HFF-Myc (cell line): ENCODE results near the gene PARD3B.

ENCODE experiments used
- DNase-seq: peaks from one replicate; pipeline ENCODE4 v3.0.0-alpha.2; 2011; ENCODE audit warnings: low read depth; ENCODE audit errors: extremely low read depth
- H3K4me3 ChIP-seq: replicated peaks from 2 replicates; pipeline ENCODE4 v1.5.1; 2011; ENCODE audit warnings: low read depth, mild to moderate bottlenecking, control low read depth, low read length
- TF ChIP-seq, protein P1 (sequence below): IDR thresholded peaks from 2 replicates; pipeline ENCODE4 v1.5.1; 2012; ENCODE audit warnings: mild to moderate bottlenecking, low read depth, low read length, control low read depth; ENCODE audit errors: missing control alignments

The PARD3B gene, protein sequence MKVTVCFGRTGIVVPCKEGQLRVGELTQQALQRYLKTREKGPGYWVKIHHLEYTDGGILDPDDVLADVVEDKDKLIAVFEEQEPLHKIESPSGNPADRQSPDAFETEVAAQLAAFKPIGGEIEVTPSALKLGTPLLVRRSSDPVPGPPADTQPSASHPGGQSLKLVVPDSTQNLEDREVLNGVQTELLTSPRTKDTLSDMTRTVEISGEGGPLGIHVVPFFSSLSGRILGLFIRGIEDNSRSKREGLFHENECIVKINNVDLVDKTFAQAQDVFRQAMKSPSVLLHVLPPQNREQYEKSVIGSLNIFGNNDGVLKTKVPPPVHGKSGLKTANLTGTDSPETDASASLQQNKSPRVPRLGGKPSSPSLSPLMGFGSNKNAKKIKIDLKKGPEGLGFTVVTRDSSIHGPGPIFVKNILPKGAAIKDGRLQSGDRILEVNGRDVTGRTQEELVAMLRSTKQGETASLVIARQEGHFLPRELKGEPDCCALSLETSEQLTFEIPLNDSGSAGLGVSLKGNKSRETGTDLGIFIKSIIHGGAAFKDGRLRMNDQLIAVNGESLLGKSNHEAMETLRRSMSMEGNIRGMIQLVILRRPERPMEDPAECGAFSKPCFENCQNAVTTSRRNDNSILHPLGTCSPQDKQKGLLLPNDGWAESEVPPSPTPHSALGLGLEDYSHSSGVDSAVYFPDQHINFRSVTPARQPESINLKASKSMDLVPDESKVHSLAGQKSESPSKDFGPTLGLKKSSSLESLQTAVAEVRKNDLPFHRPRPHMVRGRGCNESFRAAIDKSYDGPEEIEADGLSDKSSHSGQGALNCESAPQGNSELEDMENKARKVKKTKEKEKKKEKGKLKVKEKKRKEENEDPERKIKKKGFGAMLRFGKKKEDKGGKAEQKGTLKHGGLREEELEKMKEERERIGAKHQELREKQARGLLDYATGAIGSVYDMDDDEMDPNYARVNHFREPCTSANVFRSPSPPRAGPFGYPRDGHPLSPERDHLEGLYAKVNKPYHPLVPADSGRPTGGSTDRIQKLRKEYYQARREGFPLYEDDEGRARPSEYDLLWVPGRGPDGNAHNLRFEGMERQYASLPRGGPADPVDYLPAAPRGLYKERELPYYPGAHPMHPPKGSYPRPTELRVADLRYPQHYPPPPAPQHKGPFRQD (N-terminal part only)

DNA sequence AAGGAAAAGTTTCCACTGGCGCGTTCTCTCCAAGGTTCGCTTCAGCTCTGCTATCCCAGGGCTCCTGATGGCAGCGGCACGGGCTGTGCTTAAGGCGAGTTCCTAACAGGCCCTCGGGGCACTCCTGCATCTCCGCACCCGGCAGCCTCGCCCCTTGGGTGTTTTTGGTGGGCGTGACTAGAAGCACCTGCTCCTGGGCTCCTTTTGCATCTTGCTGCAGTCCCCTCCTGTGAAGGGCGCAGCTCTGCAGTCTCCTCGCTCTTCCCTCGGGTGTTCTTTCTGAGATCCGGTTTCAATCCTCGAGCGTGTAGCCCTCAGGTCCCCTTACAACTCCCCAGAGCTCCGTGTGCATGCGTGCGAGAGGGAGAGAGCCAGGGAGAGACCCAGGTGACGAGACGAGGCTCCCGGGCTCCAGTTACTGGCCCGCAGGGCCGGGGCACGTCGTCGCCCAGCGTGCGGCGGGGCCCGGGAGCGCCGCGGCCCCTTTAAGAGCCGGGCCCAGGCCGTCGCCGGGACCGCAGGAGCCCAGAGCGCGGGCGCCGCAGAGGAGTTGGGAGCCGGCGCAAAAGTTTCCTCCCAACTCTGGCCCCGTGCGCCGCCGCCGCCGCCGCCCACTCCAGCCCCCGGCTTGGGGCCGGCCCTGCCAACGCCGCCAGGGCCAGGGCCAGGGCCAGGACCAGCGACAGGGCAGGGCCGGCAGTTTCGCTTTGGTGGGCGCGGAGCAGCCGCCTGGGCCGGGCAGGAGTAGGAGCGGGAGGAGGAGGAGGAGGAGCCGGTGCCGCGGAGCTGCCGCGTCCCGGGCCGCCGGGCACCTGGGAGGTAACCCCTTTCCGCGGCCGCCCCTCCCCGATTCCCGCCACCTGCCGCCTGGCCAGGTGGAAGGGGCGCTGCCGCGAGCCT, at the start of gene PARD3B:
Gene PARD3B, plus strand, starts transcription at position 515 of the 900 bp plus-strand sequence. CDS start 525 bp downstream, outside the sequence.
- H3K4me3 ChIP-seq: peak within 1 kb of the TSS; percentile 69
- no peak for DNase-seq
- TF ChIP-seq, protein P1, sequence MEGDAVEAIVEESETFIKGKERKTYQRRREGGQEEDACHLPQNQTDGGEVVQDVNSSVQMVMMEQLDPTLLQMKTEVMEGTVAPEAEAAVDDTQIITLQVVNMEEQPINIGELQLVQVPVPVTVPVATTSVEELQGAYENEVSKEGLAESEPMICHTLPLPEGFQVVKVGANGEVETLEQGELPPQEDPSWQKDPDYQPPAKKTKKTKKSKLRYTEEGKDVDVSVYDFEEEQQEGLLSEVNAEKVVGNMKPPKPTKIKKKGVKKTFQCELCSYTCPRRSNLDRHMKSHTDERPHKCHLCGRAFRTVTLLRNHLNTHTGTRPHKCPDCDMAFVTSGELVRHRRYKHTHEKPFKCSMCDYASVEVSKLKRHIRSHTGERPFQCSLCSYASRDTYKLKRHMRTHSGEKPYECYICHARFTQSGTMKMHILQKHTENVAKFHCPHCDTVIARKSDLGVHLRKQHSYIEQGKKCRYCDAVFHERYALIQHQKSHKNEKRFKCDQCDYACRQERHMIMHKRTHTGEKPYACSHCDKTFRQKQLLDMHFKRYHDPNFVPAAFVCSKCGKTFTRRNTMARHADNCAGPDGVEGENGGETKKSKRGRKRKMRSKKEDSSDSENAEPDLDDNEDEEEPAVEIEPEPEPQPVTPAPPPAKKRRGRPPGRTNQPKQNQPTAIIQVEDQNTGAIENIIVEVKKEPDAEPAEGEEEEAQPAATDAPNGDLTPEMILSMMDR: no peak

DNA sequence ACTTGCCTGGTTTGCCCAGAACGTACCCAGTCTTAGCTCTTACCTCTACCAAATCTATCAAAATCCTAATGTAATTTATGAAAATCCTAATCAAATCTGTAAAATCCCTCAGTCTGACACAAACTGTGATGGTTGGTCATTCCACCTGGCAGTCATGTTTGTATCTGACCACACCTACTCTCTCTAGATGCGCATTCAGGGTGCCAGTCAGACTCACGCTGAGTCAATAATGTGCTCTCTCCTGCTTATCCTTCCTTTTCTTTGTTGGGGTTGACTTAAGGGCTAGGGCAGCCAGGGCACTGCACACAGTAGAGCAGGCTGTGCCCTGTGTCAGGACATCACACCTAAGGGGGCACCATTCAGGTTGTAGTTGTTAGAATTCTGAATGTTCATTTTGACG, 48.5 kb upstream of the PARD3B start:
- no peak for DNase-seq
- TF ChIP-seq, protein P1: no peak
- H3K4me3 ChIP-seq: no peak overlapping the region

DNA sequence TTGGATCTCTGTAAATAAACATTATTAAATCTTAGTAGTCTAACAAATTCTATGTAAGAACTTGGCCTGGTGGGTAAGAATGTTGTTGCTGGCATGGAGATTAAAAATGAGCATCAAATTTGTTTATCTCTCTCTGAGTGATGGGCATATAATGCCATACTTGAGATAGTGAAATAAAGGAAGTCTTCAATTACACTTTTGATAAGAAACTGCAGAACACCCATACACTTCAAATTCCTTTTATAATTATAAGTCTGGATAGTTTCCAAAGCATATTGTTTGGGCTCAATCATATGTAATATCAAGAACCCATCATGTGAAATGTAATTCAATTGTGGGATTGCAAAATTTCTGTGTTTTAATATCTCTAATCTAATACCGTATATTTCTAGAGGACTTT, 47.4 kb upstream of the PARD3B start:
- DNase-seq: no peak
- TF ChIP-seq, protein P1: no peak
- H3K4me3 ChIP-seq: no peak overlapping the region

DNA sequence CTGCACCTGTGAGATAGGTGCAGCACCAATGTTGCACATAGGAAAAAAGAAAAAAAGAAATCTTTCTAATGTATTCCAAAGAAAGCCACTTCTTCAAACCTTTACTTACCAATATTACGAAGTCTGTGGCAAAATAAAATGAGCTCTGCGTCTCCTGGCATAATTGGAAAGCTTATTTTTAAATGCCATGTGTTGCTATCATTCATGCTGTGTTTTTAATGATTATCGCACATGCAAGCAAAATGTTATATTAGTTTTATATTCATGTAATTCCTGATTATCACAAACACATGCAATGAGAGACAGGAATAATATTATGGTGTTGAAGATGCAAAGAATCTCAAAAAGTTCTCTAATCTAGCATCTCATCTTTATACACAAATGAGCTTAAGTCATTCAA, 47.0 kb upstream of the PARD3B start:
- TF ChIP-seq, protein P1: no peak
- H3K4me3 ChIP-seq: no peak overlapping the region
- no peak for DNase-seq

DNA sequence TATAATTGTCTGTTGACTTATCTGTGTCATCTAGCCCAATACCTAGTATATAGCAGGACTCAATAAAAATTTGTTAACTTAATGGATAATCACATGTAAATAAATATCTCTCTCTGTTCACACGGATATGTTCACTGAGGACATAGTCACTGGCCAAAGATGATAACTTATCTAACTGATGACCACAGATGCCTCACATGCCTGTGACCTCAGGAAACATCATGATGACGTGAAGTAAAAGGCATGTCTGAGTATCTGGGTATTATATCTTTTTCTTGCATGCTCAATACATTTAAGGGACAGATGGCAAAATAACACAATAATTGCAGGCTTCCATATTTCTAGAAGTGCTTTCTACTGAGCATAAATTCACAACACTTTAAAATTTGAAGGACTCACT, 41.4 kb upstream of the PARD3B start:
- H3K4me3 ChIP-seq: no peak overlapping the region
- TF ChIP-seq, protein P1: no peak
- DNase-seq: no peak

DNA sequence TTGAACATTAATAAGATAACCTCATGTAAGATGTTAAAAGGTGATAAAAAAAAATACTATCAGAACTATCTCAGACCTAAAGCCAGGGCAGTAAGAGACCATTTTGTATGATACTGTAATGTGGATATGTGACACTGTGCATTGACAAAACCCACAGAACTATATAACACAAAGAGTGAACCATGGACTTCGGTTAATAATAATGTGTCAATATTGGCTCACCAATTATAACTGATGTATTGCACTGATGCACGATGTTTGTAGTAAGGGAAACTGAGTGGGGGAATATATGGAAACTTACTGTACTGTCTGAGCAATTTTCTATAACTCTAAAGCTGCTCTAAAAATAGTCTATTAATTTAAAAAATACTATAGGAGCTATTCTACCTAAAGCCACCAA, 40.7 kb upstream of the PARD3B start:
- TF ChIP-seq, protein P1: no peak
- no peak for DNase-seq
- no peak overlapping the region for H3K4me3 ChIP-seq
